DMS53 (cell line): ENCODE data around the gene FCMR.
A peak's percentile ranks its signal among the peaks of the same experiment; 100 is the strongest.

Experiments
- DNase-seq: peaks from one replicate; lab custom pipeline; 2025; lab: John Stamatoyannopoulos, UW

The FCMR gene

GRCh38 chr1:206921772-206922265, at the start of gene FCMR:
TSS of gene FCMR (minus strand) at chr1:206921941. CDS start at chr1:206921854, 87 bp downstream.
- DNase-seq, result peak; percentile 89

DNA sequence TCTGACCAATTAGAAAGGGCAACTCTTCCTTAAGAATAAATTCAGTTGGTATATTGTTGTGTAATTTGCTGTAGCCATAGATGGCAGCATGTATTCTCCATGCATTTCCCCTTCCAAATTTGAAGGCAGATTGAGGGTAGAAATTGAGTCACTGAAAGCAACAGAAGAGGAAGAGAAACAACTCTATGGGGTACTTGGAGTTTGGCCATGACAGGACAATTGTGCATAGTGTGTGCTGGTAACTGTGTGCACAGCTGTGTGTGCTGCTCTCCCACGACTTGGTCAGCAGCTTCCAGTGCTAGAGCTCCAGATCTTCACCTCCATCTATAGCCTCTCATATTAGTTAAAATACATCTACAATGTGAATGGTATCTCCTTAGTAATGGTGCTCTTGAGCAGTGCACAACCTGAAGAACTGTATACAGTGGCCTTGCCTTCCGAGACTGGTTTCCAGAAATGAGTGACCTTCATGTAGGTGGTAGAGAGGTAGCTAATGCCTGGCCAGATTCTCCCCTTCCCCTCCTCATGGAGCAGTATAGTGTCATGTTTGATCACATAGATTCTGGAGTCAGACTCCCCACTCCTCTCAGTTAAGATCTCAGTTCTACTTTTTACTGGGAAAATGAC, 49.4 kb upstream of the FCMR start:
- no peak for DNase-seq

GRCh38 chr1:206970446-206970845, 48.7 kb upstream of the FCMR start, which contains the start of gene FCAMR:
TSS of gene FCAMR (minus strand) at chr1:206970460. CDS start at chr1:206970125, 335 bp downstream.
- no peak for DNase-seq

GRCh38 chr1:206969090-206969489, 47.3 kb upstream of the FCMR start:
- DNase-seq, result no peak

DNA sequence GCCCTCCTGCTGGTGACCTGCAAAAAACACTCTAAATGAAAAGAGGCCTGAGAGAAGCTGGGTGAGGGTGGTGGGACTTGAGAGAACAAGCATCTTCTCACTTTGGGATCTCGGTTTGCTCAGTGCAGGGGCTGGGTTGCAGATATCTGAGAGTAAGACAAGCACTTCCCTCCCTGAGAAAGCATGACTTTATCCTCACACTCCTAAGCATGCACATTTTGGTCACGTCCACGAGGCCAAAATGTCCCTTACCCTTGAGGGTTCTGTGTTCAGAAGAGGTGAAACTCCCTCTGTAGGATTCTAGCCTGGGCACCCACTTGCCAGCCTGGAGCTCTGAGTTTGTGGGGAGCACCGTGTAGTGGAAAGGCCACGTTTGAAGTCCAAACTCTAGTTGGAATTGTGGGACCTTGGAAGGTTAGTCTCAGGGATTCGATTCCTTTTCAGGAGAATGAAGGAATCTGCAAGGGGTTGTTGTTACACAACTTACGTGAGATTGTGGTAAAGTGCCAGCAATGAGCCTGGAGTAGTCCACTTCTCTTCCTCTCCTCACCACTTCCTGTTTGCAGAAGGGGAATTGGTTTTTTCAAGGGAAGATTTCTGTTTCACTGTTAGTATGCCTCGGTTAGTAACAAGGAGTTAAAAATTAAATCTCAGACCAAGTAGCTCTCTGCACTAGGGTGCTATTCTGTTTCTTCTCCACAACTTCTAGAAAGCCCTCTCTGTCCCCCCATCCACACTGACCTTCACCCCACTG, 45.5 kb upstream of the FCMR start:
- DNase-seq, result peak; percentile 28

DNA sequence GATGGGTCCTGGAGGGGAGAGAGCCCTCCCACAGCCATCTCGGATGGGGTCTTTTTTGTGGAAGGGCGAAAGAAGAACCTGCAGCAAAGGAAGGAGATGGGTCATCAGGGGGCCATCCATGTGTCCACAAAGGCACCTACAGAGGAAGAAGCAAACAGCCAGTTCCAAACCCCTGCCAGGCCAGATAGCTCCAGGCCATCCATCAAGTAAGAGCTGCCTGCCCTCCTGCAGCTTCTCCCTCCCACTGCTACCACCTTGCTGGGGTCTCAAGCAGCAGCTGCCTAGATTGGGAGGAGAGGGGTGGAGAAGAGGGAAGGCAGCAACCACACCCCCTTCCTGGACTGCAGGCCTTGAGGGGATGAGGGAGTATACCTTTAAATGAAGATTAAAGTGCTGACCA, 44.0 kb upstream of the FCMR start:
- no peak for DNase-seq

- no peak for DNase-seq
Measured at GRCh38 chr1:206963740-206964139, 42.0 kb upstream of the FCMR start.

- DNase-seq, result no peak
Measured at GRCh38 chr1:206963119-206963712, 41.5 kb upstream of the FCMR start.

- DNase-seq, result no peak
Measured at GRCh38 chr1:206962272-206962671, 40.5 kb upstream of the FCMR start.

- DNase-seq, result no peak
Measured at GRCh38 chr1:206961668-206962067, 39.9 kb upstream of the FCMR start.

- peak; percentile 37 for DNase-seq
Measured at GRCh38 chr1:206960676-206961386, 39.1 kb upstream of the FCMR start.

- DNase-seq, result no peak
Measured at GRCh38 chr1:206958144-206958543, 36.4 kb upstream of the FCMR start.

GRCh38 chr1:206957639-206958038, 35.9 kb upstream of the FCMR start:
- no peak for DNase-seq

DNA sequence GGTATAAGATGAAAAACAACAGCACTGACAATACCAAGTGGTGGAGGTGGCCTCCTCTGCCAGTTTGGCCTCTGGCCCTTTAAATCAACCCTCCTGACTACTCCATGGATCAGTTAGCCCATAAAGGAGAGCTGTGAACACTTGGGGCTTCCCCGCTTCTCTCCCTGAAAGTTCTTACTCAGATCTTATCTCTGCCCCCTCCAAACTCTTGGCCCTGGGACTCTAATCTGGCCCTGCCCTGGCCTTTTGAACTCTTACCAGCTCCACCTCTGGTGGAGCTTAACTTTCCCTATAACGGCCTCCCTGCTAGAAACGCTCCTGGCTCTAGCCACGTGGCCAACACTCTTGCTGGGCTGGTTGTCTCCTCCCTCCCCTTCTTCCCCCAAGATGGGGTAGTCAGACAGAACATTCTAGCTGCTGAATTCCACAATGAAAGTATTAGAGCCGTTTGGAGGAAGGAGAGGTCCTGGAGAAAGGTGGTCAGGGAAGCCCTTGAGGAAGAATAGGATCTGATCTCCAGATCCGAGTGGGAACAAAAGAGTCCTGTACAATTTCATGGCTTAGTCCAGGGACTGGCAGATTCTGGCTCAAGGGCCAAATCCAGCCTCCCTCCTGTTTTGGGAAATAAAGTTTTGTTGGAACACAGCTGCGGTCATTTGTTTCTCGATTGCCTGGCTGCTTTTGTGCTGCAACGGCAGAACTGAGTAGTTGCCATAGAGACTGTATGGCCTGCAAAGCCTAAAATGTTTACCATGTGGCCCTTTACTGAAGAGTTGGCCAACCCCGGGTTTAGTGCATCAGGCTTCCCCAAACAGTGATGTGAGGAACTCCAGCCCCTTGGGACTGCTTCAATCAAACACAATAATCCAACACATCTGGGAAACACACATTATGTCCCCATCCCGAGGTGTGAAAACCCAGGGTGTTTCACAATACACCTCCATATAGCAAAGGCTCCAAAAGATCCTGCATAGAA, 34.0 kb upstream of the FCMR start:
- DNase-seq, result no peak

- DNase-seq, result no peak
Measured at GRCh38 chr1:206954459-206955342, 33.0 kb upstream of the FCMR start.

DNA sequence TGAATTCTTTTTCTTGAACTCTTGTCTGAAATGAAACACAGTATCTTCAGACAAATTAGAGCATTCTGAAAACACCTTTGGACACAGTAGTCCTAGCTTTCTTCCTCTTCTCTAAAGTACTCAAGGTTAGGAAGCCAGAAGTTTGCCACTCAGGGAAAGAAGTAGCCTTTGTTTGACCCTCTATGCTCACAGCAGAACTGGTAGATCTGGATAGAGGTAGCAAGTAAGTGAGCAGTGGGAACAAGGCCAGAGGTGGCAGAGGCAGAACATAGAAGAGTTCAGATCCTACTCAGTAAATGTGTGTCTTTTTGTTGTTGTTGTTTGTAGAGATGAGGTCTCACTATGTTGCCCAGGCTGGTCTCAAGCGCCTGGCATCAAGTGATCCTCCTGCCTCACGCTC, 31.9 kb upstream of the FCMR start:
- no peak for DNase-seq

DNA sequence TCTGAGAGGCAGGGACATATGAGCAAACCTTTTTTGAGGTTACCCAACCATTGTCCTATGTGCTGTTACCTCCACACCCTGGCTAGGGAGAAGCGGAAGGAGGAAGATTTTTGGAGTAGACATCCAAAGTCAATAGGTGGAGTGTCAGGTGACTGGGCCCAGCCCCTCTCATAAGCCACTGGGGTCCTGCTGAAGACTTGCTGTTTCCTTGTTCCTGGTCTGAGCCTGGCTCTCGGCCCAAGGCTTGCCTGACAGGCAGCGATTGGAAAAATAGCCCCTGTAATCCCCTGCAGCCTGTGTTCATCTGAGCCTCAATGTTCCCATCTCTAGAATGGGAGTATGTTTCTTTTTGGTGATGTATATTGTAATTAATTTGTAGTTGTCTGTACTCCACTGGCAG, 31.4 kb upstream of the FCMR start:
- DNase-seq, result no peak

DNA sequence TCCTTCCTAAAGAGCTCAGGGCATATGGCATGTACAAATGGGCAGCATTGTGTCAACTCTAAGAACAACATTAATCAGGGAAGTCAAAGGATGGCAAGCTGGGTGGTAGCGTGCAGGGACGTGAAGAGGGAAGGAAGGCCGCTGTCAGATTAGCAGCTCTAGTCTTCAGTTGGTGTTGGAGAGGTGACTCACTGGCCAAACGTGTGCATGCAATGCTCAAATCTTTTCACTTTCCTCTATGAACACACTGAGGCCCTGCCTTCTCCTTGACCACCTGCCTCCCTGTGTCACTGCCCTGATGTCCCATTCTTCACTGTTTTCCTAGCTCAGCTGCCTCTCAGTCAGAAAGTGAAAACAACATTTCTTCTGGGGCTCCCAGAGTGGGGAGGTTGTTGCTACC, 30.4 kb upstream of the FCMR start:
- peak; percentile 89 for DNase-seq

DNA sequence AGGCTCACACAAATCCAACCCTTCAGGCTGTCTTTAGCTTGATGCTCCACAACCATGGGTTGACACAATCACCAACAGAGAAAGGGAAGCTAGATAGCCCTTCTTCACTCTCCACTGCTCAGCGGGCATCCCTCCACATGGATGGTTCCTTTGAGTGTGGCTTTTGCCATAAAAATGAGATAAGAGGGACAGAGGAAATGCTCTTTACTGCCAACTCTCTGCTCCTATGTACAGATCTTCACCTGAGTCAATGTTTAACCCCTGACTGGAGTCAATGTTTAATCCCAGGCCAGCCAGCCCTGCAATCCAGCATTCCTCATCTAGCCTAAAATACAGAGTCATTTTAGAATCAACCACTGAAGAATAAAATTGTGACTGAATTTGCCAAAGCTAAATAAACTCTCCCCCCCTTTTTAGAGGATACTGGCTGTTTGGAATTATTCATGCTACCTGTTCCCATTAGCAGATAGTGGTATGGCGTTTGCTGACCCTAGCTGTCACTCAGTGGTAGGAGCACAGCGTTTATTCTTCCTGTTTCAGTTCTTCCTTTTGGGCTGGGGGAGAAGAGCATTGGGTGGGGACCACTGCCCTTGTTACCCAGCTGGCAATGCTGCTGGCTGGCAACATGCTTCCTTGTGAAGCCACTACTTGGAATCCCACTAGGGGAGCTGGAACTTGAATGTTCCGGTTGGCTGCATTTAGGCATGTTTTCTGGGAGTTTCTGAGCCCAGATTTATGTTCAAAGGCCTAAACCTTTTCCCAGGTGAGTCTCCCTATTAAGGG, 29.8 kb upstream of the FCMR start:
- peak; percentile 77 for DNase-seq
